ACHN (cell line): ENCODE measurements around the gene OR4A47.
"Not testable (repeated sequence)": the region's sequence is repeated elsewhere in the genome, so short reads cannot be mapped to it uniquely, and the experiment has no call there.

Source experiments
- DNase-seq: peaks from one replicate; pipeline ENCODE4 v3.0.0-alpha.2; 2015
- in situ Hi-C: cut with HindIII; loops from 2 replicates; pipeline ENCODE4 v1.10.0; 2017; ENCODE audit warnings: low sequenced_read_pairs, low pct_ligation_motif_present, low pct_unique_long_range_greater_than_20kb

OR4A47 gene, protein sequence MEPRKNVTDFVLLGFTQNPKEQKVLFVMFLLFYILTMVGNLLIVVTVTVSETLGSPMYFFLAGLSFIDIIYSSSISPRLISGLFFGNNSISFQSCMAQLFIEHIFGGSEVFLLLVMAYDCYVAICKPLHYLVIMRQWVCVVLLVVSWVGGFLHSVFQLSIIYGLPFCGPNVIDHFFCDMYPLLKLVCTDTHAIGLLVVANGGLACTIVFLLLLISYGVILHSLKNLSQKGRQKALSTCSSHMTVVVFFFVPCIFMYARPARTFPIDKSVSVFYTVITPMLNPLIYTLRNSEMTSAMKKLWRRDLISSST

DNA sequence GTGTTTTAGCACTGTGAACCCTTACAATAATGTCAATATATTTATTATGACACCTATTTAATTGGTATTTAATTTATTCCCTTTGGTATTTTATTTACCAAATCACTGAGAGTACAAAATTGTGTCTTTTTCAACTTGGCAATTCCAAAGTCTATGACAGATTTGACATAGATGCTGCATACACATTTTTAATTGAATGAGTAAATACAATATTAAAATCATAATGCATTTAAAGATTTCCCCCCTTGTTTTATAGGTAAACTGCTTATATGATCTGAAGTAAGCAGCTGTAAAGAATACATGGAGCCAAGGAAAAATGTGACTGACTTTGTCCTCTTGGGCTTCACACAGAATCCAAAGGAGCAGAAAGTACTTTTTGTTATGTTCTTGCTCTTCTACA, at the start of gene OR4A47:
Gene OR4A47 (plus strand): TSS at position 301 of the 400 bp plus-strand sequence. CDS start 0 bp downstream, at position 301.
- in situ Hi-C loops, DNase-seq: not testable (repeated sequence)

DNA sequence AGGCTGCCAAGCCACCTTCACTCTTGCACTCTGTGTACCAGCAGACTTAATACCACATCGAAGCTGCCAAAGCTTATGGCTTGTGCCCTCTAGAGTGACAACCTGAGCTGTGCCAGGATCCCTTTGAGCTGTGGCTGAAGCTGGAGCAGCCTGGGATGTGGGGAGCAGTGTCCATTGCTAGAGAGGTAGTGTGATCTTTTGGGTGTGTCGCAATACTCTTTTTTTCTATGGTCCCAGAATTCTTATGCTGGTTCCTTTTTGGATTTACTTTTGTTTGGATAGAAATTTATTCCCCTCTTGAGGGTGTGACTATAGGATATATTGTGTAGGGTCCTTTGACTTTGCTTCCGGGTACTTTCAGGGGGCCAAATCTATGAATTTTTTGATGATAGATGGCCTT, 32.7 kb upstream of the OR4A47 start:
- in situ Hi-C loops, DNase-seq: not testable (repeated sequence)

DNA sequence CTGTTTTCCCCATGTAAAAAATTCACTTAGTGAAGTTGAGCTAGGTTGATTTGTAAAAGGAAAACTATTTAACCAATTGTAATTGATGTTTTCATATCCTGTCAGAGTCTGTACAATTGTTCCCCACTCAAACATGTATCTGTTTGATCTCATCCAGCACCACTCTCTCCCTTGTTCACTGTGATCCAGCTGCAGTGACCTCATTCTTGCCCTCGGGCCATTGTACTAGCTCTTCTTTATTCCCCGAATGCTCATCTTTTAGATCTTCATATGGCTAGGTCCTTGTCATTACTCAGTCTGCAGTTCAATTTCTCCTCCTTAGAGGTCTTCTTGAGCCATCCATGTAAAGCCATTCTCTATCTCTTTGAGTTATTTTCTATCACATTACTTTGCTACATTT, 14.6 kb upstream of the OR4A47 start:
- in situ Hi-C loops, DNase-seq: not testable (repeated sequence)

DNA sequence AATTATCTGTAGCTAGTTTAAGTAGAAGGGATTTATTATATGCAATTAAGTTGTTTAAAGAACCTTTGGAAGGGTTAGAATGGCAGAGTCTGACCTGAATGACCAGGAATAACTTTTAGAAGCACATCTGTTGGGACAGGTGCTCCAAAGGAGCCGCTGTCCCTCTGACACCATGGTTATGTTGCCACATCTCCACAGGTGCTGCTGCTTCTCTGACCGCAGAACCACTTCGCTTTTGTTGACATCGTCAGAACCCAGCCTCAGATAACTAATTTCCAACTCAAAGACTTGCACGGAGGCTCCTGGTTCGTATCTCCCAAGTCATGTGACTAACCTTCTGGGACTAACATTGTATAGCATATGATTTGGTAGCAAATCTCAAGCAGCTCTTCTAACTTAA, 13.9 kb upstream of the OR4A47 start:
- in situ Hi-C loops, DNase-seq: not testable (repeated sequence)

- in situ Hi-C loops, DNase-seq: not testable (repeated sequence)
Measured at GRCh38 chr11:48506169-48506568, 17.6 kb downstream of the OR4A47 start.

DNA sequence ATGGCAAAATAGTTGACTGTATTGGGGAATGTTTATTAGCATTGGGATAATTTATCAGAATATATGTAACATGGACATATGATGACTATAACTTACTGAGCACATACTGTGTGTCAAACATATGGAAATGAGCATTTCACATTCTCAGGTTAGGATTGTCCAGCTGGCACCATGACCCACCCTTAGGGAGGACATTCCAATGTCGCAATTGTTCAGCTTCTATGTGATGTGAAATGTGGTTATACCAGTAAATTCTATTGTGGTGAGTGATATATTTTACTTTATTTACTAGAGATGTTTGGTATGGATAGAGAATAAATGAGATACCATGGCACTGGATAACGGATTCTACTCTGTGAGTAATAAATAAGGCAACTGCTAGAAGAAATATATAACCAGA, 50.4 kb downstream of the OR4A47 start:
- DNase-seq, result no peak
- in situ Hi-C loops, result no loop called here
